ENCODE results near the gene FOCAD.
"Not testable (repeated sequence)": the region's sequence is repeated elsewhere in the genome, so short reads cannot be mapped to it uniquely, and the experiment has no call there.

FOCAD gene

GRCh38 chr9:20651939-20652338, 32.1 kb upstream of the FOCAD start:
- in situ Hi-C loops (cut with HindIII; ENCODE audit: low pct_unique_long_range_greater_than_20kb, low sequenced_read_pairs), result no loop called here
- DNase-seq (ENCODE audit: low read depth in 1 of 2, low spot score in 1 of 2), result no peak
- no peak for TF ChIP-seq JUND (IDR thresholded peaks at IDR 0.05; ENCODE audit: low read depth)

DNA sequence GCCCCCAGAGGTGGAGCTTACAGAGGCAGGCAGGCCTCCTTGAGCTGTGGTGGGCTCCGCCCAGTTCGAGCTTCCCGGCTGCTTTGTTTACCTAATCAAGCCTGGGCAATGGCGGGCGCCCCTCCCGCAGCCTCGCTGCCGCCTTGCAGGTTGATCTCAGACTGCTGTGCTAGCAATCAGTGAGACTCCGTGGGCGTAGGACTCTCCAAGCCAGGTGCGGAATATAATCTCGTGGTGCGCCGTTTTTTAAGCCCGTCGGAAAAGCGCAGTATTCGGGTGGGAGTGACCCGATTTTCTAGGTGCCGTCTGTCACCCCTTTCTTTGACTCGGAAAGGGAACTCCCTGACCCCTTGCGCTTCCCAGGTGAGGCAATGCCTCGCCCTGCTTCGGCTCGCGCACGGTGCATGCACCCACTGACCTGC, 25.8 kb upstream of the FOCAD start:
- in situ Hi-C loops (cut with HindIII; ENCODE audit: low pct_unique_long_range_greater_than_20kb, low sequenced_read_pairs); DNase-seq (ENCODE audit: low read depth in 1 of 2, low spot score in 1 of 2): not testable (repeated sequence)

DNA sequence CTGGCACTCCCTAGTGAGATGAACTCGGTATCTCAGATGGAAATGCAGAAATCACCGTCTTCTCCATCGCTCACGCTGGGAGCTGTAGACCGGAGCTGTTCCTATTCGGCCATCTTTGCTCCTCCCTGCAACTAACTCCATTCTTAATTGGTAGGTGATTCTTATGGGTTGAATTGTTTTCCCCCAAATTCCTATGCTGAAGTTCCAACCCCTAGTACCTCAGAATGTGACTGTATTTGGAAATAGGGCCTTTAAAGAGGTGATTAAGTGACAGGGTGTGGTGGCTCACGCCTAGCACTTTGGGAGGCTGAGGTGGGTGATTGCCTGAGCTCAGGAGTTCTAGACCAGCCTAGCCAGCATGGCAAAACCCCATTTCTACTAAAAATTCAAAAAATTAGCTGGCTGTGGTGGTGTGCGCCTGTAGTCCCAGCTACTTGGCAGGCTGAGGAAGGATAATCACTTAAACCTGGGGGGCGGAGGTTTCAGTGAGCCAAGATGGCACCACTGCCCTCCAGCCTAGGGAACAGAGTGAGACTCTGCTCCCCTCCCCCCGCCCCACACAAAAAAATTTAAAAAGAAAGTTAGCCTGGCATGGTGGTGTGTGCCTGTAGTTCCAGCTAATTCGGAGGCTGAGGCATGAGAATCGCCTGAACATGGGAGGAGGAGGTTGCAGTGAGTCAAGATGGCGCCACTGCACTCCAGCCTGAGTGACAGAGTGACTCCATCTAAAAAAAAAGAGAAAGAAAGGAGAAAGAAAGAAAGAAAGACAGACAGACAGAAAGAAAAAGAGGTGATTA, 25.2 kb upstream of the FOCAD start:
- peak in 1 of 2 experiments; percentile 19 for DNase-seq (ENCODE audit: low read depth in 1 of 2, low spot score in 1 of 2)
- no peak for TF ChIP-seq JUND (IDR thresholded peaks at IDR 0.05; ENCODE audit: low read depth)
- in situ Hi-C loops (cut with HindIII; ENCODE audit: low pct_unique_long_range_greater_than_20kb, low sequenced_read_pairs), result no loop called here

- no peak for DNase-seq (ENCODE audit: low read depth in 1 of 2, low spot score in 1 of 2)
- no peak for TF ChIP-seq JUND (IDR thresholded peaks at IDR 0.05; ENCODE audit: low read depth)
- in situ Hi-C loops (cut with HindIII; ENCODE audit: low pct_unique_long_range_greater_than_20kb, low sequenced_read_pairs), result no loop called here
Measured at GRCh38 chr9:20659474-20659967, 24.5 kb upstream of the FOCAD start.

GRCh38 chr9:20662156-20662555, 21.9 kb upstream of the FOCAD start:
- in situ Hi-C loops (cut with HindIII; ENCODE audit: low pct_unique_long_range_greater_than_20kb, low sequenced_read_pairs), result no loop called here
- no peak for TF ChIP-seq JUND (IDR thresholded peaks at IDR 0.05; ENCODE audit: low read depth)
- DNase-seq (ENCODE audit: low read depth in 1 of 2, low spot score in 1 of 2), result no peak

DNA sequence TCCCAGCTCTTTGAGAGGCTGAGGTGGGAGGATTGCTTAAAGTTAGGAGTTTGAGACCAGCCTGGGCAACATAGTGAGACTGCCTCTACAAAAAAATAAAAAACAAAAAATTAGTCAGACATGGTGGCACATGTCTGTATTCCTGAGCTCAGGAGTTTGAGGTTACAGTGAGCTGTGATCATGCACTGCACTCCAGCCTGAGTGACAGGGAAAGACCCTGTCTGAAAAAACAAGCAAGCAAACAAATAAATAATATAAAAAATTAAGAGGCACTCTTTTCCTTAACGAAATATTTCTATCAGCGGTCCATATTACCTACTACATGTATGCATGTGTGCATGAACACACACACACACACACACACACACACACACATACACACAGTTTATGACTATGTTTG, 20.9 kb upstream of the FOCAD start:
- no peak for TF ChIP-seq JUND (IDR thresholded peaks at IDR 0.05; ENCODE audit: low read depth)
- DNase-seq (ENCODE audit: low read depth in 1 of 2, low spot score in 1 of 2), result no peak
- in situ Hi-C loops (cut with HindIII; ENCODE audit: low pct_unique_long_range_greater_than_20kb, low sequenced_read_pairs), result no loop called here

DNA sequence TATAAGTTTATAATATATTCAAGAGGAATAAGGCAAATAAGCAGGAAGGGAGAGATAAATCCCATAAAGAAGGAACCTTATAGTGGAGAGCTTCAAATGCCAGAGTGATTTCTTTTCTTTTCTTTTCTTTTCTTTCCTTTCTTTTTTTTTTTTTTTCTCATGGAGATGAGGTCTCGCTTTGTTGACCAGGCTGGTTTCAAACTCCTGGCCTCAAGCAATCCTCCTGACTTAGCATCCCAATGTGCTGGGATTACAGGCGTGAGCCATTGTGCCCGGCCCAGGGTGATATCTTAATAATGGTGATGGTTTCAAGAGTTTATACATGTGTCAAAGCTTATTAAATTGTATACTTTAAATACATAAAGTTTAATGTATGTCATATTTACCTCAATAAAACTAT, 19.6 kb upstream of the FOCAD start:
- TF ChIP-seq JUND (IDR thresholded peaks at IDR 0.05; ENCODE audit: low read depth), result no peak
- no peak for DNase-seq (ENCODE audit: low read depth in 1 of 2, low spot score in 1 of 2)
- in situ Hi-C loops (cut with HindIII; ENCODE audit: low pct_unique_long_range_greater_than_20kb, low sequenced_read_pairs), result no loop called here

DNA sequence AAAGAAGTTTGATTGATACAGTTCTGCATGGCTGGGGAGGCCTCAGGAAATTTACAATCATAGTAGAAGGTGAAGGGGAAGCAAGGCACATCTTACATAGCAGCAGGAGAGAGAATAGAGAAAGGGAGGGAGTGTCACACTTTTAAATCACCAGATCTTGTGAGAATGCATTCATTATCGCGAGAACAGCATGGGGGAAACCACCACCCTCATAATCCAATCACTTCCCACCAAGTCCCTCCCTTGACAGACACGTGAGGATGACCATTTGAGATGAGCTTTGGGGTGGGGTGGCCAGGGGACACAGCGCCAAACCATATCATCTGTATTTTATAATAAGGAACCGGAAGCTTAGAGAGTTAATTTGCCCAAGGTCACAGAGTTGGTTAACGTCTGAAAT, 13.7 kb upstream of the FOCAD start:
- in situ Hi-C loops (cut with HindIII; ENCODE audit: low pct_unique_long_range_greater_than_20kb, low sequenced_read_pairs), result no loop called here
- no peak for DNase-seq (ENCODE audit: low read depth in 1 of 2, low spot score in 1 of 2)
- TF ChIP-seq JUND (IDR thresholded peaks at IDR 0.05; ENCODE audit: low read depth), result no peak

DNA sequence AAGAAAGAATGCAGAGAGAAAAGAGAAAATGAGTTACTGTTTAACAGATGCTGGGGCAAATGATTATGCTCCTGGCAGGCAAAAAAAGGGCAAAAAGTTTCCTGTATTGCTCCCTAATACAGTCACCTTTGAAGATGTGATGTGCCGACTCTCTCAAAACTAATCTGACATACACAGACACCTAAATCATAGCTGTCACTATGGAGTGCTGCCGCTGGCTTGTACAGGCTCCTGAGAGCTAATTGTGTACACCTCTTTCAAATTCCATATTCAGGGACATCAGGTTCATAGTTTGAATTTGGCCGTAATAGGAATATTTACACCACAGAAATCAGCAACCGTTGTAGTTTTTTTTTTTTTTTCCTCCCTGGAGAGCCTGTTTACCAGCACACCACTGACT, 12.4 kb upstream of the FOCAD start:
- no peak for TF ChIP-seq JUND (IDR thresholded peaks at IDR 0.05; ENCODE audit: low read depth)
- in situ Hi-C loops (cut with HindIII; ENCODE audit: low pct_unique_long_range_greater_than_20kb, low sequenced_read_pairs), result no loop called here

DNA sequence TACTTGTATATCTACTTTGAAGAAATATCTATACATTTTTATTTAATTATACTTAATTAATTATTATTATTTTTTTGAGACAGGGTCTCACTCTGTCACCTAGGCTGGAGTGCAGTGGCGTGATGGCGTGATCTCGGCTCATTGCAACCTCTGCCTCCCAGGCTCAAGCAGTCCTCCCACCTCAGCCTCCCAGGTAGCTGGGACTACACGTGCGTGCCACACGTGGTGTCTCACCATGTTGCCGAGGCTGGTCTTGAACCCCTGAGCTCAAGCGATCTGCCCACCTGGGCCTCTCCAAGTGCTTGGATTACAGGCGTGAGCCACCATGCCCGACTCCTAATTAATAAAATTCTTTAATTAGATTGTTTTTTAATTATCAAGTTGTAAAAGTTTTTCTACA, 10.5 kb upstream of the FOCAD start:
- in situ Hi-C loops (cut with HindIII; ENCODE audit: low pct_unique_long_range_greater_than_20kb, low sequenced_read_pairs); DNase-seq (ENCODE audit: low read depth in 1 of 2, low spot score in 1 of 2): not testable (repeated sequence)

More for the DNA sequence above, 12.4 kb upstream of the FOCAD start:
- no peak for DNase-seq (ENCODE audit: low read depth in 1 of 2, low spot score in 1 of 2)

DNA sequence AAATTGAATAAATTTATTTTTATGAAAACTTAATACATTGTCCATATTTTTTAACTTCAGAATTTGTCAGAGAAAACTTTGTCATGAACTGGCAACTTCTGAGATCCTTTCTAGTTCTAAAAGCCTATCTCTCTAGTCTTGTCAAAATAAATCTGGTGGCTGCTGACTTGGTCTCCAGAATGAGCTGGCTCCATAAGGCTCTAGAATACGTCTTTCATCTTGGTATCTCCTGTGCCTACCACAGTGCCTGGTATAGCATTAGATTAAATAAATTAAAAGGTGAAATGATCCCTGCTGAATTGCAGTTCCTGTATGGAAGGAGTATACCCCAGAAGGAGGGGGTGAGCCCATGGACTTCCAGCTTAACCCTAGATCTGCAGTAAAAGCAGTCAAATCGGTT, 2.6 kb upstream of the FOCAD start:
- in situ Hi-C loops (cut with HindIII; ENCODE audit: low pct_unique_long_range_greater_than_20kb, low sequenced_read_pairs), result no loop called here
- no peak for DNase-seq (ENCODE audit: low read depth in 1 of 2, low spot score in 1 of 2)
- no peak for TF ChIP-seq JUND (IDR thresholded peaks at IDR 0.05; ENCODE audit: low read depth)

DNA sequence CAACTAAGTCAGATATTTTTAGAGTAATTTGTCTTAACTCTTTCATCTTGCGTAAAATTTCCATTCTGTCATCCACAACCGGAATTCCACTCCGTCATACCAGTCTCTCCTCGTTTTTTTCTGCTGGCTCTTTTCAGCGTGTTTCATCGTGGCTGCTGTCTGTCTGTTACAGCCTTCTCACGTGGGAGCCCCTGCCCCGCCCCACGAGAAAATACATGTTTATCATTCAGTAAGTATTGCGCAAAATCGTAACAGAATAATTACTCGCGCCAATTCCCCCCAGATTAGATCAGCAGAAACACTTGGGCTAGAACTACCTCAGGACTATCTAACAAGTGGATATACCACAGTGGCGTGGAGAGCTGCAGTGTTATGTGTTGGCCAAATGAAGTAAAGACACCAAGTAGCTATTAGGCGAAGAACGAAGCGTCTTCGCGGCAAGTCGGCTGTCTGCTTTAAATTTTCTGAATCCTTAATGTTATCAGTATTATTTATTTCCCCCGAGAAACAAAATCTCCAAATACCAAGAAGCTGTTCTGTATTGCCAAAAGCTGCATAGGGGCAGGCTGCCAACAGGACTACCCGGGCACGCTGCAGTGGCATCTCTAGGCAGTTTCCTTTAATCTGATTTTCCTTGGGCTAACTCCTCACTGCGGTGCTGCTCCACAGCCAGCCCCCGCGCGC, 566 bp upstream of the FOCAD start:
- in situ Hi-C loops (cut with HindIII; ENCODE audit: low pct_unique_long_range_greater_than_20kb, low sequenced_read_pairs), result no loop called here
- TF ChIP-seq JUND (IDR thresholded peaks at IDR 0.05; ENCODE audit: low read depth), result no peak
- DNase-seq (ENCODE audit: low read depth in 1 of 2, low spot score in 1 of 2), result peak; percentile 2 to 42

- no peak for TF ChIP-seq JUND (IDR thresholded peaks at IDR 0.05; ENCODE audit: low read depth)
- DNase-seq (ENCODE audit: low read depth in 1 of 2, low spot score in 1 of 2), result no peak
- in situ Hi-C loops (cut with HindIII; ENCODE audit: low pct_unique_long_range_greater_than_20kb, low sequenced_read_pairs), result no loop called here
Measured at GRCh38 chr9:20684875-20685696, 1.0 kb downstream of the FOCAD start.
